NCI-H128 (cell line): ENCODE data around the gene ACP3.

ENCODE experiments used
- DNase-seq: peaks from one replicate; lab custom pipeline; 2025; ENCODE audit not compliant: unreplicated experiment; lab: John Stamatoyannopoulos, UW

Gene ACP3

GRCh38 chr3:132315851-132316250, 1.4 kb upstream of the ACP3 start:
- no peak for DNase-seq

- no peak for DNase-seq
Observed at GRCh38 chr3:132318451-132318850, 1.2 kb downstream of the ACP3 start.

- no peak for DNase-seq
Observed at GRCh38 chr3:132321304-132321703, 4.1 kb downstream of the ACP3 start.

GRCh38 chr3:132325103-132325606, 7.9 kb downstream of the ACP3 start:
- no peak for DNase-seq

GRCh38 chr3:132325634-132326033, 8.4 kb downstream of the ACP3 start:
- no peak for DNase-seq

- DNase-seq = no peak
Observed at GRCh38 chr3:132326251-132326650, 9.0 kb downstream of the ACP3 start.

- no peak for DNase-seq
Observed at GRCh38 chr3:132332082-132332481, 14.9 kb downstream of the ACP3 start.

- DNase-seq = no peak
Observed at GRCh38 chr3:132332508-132332907, 15.3 kb downstream of the ACP3 start.

GRCh38 chr3:132341746-132342145, 24.5 kb downstream of the ACP3 start:
- no peak for DNase-seq

- DNase-seq = no peak
Observed at GRCh38 chr3:132342183-132342582, 25.0 kb downstream of the ACP3 start.

- DNase-seq = no peak
Observed at GRCh38 chr3:132342610-132343009, 25.4 kb downstream of the ACP3 start.

GRCh38 chr3:132343018-132343612, 25.9 kb downstream of the ACP3 start:
- peak; percentile 30 for DNase-seq

GRCh38 chr3:132344666-132345280, 27.6 kb downstream of the ACP3 start:
- no peak for DNase-seq

GRCh38 chr3:132346841-132347736, 29.9 kb downstream of the ACP3 start:
- no peak for DNase-seq

- no peak for DNase-seq
Observed at GRCh38 chr3:132347811-132348210, 30.6 kb downstream of the ACP3 start.

GRCh38 chr3:132348531-132348930, 31.3 kb downstream of the ACP3 start:
- no peak for DNase-seq

GRCh38 chr3:132350814-132351213, 33.6 kb downstream of the ACP3 start:
- DNase-seq = no peak

GRCh38 chr3:132351222-132351806, 34.1 kb downstream of the ACP3 start:
- no peak for DNase-seq

GRCh38 chr3:132352556-132353143, 35.4 kb downstream of the ACP3 start:
- peak; percentile 70 for DNase-seq

- no peak for DNase-seq
Observed at GRCh38 chr3:132354916-132355702, 37.9 kb downstream of the ACP3 start.
